ENCODE measurements around the gene KMT2A.

- TF ChIP-seq, protein P1, sequence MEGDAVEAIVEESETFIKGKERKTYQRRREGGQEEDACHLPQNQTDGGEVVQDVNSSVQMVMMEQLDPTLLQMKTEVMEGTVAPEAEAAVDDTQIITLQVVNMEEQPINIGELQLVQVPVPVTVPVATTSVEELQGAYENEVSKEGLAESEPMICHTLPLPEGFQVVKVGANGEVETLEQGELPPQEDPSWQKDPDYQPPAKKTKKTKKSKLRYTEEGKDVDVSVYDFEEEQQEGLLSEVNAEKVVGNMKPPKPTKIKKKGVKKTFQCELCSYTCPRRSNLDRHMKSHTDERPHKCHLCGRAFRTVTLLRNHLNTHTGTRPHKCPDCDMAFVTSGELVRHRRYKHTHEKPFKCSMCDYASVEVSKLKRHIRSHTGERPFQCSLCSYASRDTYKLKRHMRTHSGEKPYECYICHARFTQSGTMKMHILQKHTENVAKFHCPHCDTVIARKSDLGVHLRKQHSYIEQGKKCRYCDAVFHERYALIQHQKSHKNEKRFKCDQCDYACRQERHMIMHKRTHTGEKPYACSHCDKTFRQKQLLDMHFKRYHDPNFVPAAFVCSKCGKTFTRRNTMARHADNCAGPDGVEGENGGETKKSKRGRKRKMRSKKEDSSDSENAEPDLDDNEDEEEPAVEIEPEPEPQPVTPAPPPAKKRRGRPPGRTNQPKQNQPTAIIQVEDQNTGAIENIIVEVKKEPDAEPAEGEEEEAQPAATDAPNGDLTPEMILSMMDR (IDR thresholded peaks at IDR 0.05) = no peak
- no peak for TF ChIP-seq POLR2AphosphoS5 (IDR thresholded peaks at IDR 0.05)
Observed at GRCh38 chr11:118442301-118442700, 6.0 kb downstream of the KMT2A start.
